ENCODE results near the gene NUP133.

The NUP133 gene

GRCh38 chr1:229434641-229435051 is 73.5 kb downstream of the NUP133 start:
- no peak overlapping the region for H3K4me3 ChIP-seq (ENCODE audit: insufficient read depth, low read length, poor library complexity, severe bottlenecking)
- H3K9me2 ChIP-seq (replicated peaks; ENCODE audit: insufficient read depth, low read length), result no peaks in the 10 kb centered on the region
- no peaks in the 10 kb centered on the region for H3K79me2 ChIP-seq (ENCODE audit: insufficient read depth, low read length)
- TF ChIP-seq CTCF (IDR thresholded peaks at IDR 0.05; ENCODE audit: insufficient read depth, low read length, poor library complexity, severe bottlenecking) (no peak), EZH2phosphoT487 (conservative IDR thresholded peaks at IDR 0.05; ENCODE audit: low read length) (no peak)
- H3F3A ChIP-seq (ENCODE audit: insufficient read depth), result no peaks in the 10 kb centered on the region
- H2AFZ ChIP-seq (ENCODE audit: low read depth, low read length, severe bottlenecking), result no peak overlapping the region
- H3K9ac ChIP-seq (ENCODE audit: low read length), result no peak overlapping the region
- no peaks in the 10 kb centered on the region for H3K27me3 ChIP-seq (ENCODE audit: low read length)
- no peak overlapping the region for H3K27ac ChIP-seq (ENCODE audit: low read depth, low read length)
- no peaks in the 10 kb centered on the region for H4K20me1 ChIP-seq (ENCODE audit: low read depth, low read length)
- H3K4me2 ChIP-seq (ENCODE audit: low read depth, low read length, poor library complexity, severe bottlenecking), result no peak overlapping the region
- H3K36me3 ChIP-seq (ENCODE audit: low read length), result no peaks in the 10 kb centered on the region
- H3K9me3 ChIP-seq (ENCODE audit: insufficient read depth, low read length), result no peaks in the 10 kb centered on the region

GRCh38 chr1:229434005-229434640 is 74.0 kb downstream of the NUP133 start, which contains the start of gene ACTA1:
Gene ACTA1 (minus strand): TSS chr1:229434094. CDS start chr1:229433115, 979 bp downstream.
- Histone ChIP-seq H3K27ac (ENCODE audit: low read depth, low read length) (no peak within 1 kb of the TSS), H3K4me2 (ENCODE audit: low read depth, low read length, poor library complexity, severe bottlenecking) (no peak within 1 kb of the TSS), H3K9me2 (replicated peaks; ENCODE audit: insufficient read depth, low read length) (no peaks in the 10 kb centered on the region), H3K4me3 (ENCODE audit: insufficient read depth, low read length, poor library complexity, severe bottlenecking) (no peak within 1 kb of the TSS), H3K9me3 (ENCODE audit: insufficient read depth, low read length) (no peaks in the 10 kb centered on the region), H3K9ac (ENCODE audit: low read length) (no peak within 1 kb of the TSS), H3F3A (ENCODE audit: insufficient read depth) (no peaks in the 10 kb centered on the region), H3K27me3 (ENCODE audit: low read length) (no peaks in the 10 kb centered on the region), H4K20me1 (ENCODE audit: low read depth, low read length) (no peaks in the 10 kb centered on the region), H3K79me2 (ENCODE audit: insufficient read depth, low read length) (no peaks in the 10 kb centered on the region), H2AFZ (ENCODE audit: low read depth, low read length, severe bottlenecking) (no peak within 1 kb of the TSS), H3K36me3 (ENCODE audit: low read length) (no peaks in the 10 kb centered on the region)
- TF ChIP-seq EZH2phosphoT487 (conservative IDR thresholded peaks at IDR 0.05; ENCODE audit: low read length) (no peak), CTCF (IDR thresholded peaks at IDR 0.05; ENCODE audit: insufficient read depth, low read length, poor library complexity, severe bottlenecking) (no peak)

- Histone ChIP-seq H4K20me1 (ENCODE audit: low read depth, low read length) (no peaks in the 10 kb centered on the region), H3K27ac (ENCODE audit: low read depth, low read length) (no peak overlapping the region), H3K4me2 (ENCODE audit: low read depth, low read length, poor library complexity, severe bottlenecking) (no peak overlapping the region), H3K9me2 (replicated peaks; ENCODE audit: insufficient read depth, low read length) (no peaks in the 10 kb centered on the region), H3F3A (ENCODE audit: insufficient read depth) (no peaks in the 10 kb centered on the region), H3K27me3 (ENCODE audit: low read length) (no peaks in the 10 kb centered on the region), H3K9me3 (ENCODE audit: insufficient read depth, low read length) (no peaks in the 10 kb centered on the region), H3K4me3 (ENCODE audit: insufficient read depth, low read length, poor library complexity, severe bottlenecking) (no peak overlapping the region), H2AFZ (ENCODE audit: low read depth, low read length, severe bottlenecking) (no peak overlapping the region), H3K9ac (ENCODE audit: low read length) (no peak overlapping the region), H3K79me2 (ENCODE audit: insufficient read depth, low read length) (no peaks in the 10 kb centered on the region), H3K36me3 (ENCODE audit: low read length) (no peaks in the 10 kb centered on the region)
- TF ChIP-seq EZH2phosphoT487 (conservative IDR thresholded peaks at IDR 0.05; ENCODE audit: low read length) (no peak), CTCF (IDR thresholded peaks at IDR 0.05; ENCODE audit: insufficient read depth, low read length, poor library complexity, severe bottlenecking) (no peak)
These were observed 74.7 kb downstream of the NUP133 start for GRCh38 chr1:229433364-229434004.
